ENCODE data around the gene FRMPD3. TPM values are rescaled to one million over a fixed set of nuclear protein-coding genes. Genes with fewer than 3 reads are reported as not detected.
A peak's percentile ranks its signal among the peaks of the same experiment; 100 is the strongest.

FRMPD3 gene
- total RNA-seq, 1 donor from 2014 or later: 0.29 TPM

GRCh38 chrX:107480272-107480671, 30.8 kb downstream of the FRMPD3 start:
- Mint-ChIP-seq H3K4me3 (no peak overlapping the region), H3K9me3 (peaks cover 24% of the 10 kb centered on the region), H3K4me1 (peaks cover 9% of the 10 kb centered on the region), H3K27ac (no peak overlapping the region), H3K27me3 (ENCODE audit: low read depth) (peaks cover 6% of the 10 kb centered on the region), H3K36me3 (no peaks in the 10 kb centered on the region)
- DNase-seq (ENCODE audit: low spot score in 2 of 2, unreplicated experiment in 2 of 2): no peak
- TF ChIP-seq CTCF (IDR thresholded peaks at IDR 0.05; ENCODE audit: unreplicated experiment): no peak

GRCh38 chrX:107482046-107482445, 32.6 kb downstream of the FRMPD3 start:
- DNase-seq (ENCODE audit: low spot score in 2 of 2, unreplicated experiment in 2 of 2): no peak
- Mint-ChIP-seq H3K9me3 (peaks cover 17% of the 10 kb centered on the region), H3K27me3 (ENCODE audit: low read depth) (peaks cover 6% of the 10 kb centered on the region), H3K27ac (no peak overlapping the region), H3K4me1 (peaks cover 9% of the 10 kb centered on the region), H3K4me3 (no peak overlapping the region), H3K36me3 (no peaks in the 10 kb centered on the region)
- TF ChIP-seq CTCF (IDR thresholded peaks at IDR 0.05; ENCODE audit: unreplicated experiment): no peak

- Mint-ChIP-seq H3K27me3 (ENCODE audit: low read depth) (peaks cover 6% of the 10 kb centered on the region), H3K4me3 (no peak overlapping the region), H3K36me3 (no peaks in the 10 kb centered on the region), H3K9me3 (peaks cover 22% of the 10 kb centered on the region), H3K27ac (no peak overlapping the region), H3K4me1 (peaks cover 9% of the 10 kb centered on the region)
- TF ChIP-seq CTCF (IDR thresholded peaks at IDR 0.05; ENCODE audit: unreplicated experiment): no peak
- peak; percentile 45 to 70 for DNase-seq (ENCODE audit: low spot score in 2 of 2, unreplicated experiment in 2 of 2)
Observed at GRCh38 chrX:107484002-107484726, 34.7 kb downstream of the FRMPD3 start.

GRCh38 chrX:107485013-107485412, 35.6 kb downstream of the FRMPD3 start:
- peaks cover 9% of the 10 kb centered on the region for H3K4me1 Mint-ChIP-seq
- H3K4me3 Mint-ChIP-seq: no peak overlapping the region
- no peaks in the 10 kb centered on the region for H3K36me3 Mint-ChIP-seq
- peaks cover 19% of the 10 kb centered on the region for H3K9me3 Mint-ChIP-seq
- TF ChIP-seq CTCF (IDR thresholded peaks at IDR 0.05; ENCODE audit: unreplicated experiment): no peak
- H3K27me3 Mint-ChIP-seq (ENCODE audit: low read depth): peaks cover 3% of the 10 kb centered on the region
- no peak for DNase-seq (ENCODE audit: low spot score in 2 of 2, unreplicated experiment in 2 of 2)
- no peak overlapping the region for H3K27ac Mint-ChIP-seq

- no peak for DNase-seq (ENCODE audit: low spot score in 2 of 2, unreplicated experiment in 2 of 2)
- TF ChIP-seq CTCF (IDR thresholded peaks at IDR 0.05; ENCODE audit: unreplicated experiment): no peak
- H3K9me3 Mint-ChIP-seq: peaks cover 22% of the 10 kb centered on the region
- H3K4me1 Mint-ChIP-seq: peaks cover 10% of the 10 kb centered on the region
- no peaks in the 10 kb centered on the region for H3K27me3 Mint-ChIP-seq (ENCODE audit: low read depth)
- H3K4me3 Mint-ChIP-seq: no peak overlapping the region
- H3K27ac Mint-ChIP-seq: no peak overlapping the region
- H3K36me3 Mint-ChIP-seq: no peaks in the 10 kb centered on the region
Observed at GRCh38 chrX:107493141-107493540, 43.7 kb downstream of the FRMPD3 start.
